Pulmonary artery endothelial cell (primary cell): Measurements from ENCODE around the gene SEMA3G. TPM values are rescaled to one million over a fixed set of nuclear protein-coding genes. Genes with fewer than 3 reads are reported as not detected.

Experiments
- DNase-seq: peaks from one replicate; pipeline ENCODE4 v3.0.0-alpha.2; 2011; ENCODE audit warnings: low read depth, low spot score
- total RNA-seq: library from RNA; depleted of rRNA; stranded (reverse); fragments of >200 nt; gene quantifications from 2 replicates; pipeline ENCODE4 v1.2.3, GENCODE V29; 2014

SEMA3G gene
- total RNA-seq, 1 donor from 2014 or later = 6.4 TPM

DNA sequence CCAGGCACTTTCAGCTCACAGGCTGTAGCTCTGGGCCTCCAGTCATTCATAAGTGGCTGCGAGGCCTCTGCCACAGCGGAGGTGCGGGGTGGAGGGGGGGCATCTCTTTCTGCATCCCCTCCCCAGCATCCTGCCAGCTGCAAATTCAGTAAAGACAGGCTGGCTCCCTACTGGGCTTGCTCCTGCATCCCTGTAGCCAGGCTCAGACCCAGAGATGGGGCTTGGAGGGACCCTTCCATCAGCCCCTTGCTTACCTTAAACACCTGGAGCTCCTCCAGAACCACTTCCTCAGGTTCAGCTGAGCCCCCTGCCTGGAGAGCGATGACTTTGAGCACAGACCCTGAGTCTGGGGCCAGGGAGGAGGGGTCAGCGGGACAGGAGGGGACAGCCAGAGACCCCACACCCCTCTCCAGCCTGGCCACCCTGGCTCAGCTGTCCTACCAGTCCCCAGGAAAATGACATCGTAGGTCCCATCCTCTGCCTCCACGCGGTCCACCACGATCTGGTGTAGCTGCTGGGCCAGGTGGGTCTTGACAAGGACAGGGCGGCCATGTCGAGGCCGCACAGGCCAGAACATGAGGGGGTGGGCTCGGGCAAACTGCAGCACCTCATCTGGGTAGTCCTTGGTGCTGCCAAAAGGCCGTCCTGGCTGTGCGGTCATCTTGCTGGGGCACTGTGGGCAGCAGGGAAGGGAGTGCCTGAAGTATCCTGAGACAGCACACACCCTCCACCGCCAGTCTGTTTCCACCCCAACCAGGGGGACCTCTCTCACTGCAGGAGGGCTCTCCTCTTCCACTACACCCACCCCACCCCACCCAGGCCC, 5.3 kb downstream of the SEMA3G start:
- no peak for DNase-seq

DNA sequence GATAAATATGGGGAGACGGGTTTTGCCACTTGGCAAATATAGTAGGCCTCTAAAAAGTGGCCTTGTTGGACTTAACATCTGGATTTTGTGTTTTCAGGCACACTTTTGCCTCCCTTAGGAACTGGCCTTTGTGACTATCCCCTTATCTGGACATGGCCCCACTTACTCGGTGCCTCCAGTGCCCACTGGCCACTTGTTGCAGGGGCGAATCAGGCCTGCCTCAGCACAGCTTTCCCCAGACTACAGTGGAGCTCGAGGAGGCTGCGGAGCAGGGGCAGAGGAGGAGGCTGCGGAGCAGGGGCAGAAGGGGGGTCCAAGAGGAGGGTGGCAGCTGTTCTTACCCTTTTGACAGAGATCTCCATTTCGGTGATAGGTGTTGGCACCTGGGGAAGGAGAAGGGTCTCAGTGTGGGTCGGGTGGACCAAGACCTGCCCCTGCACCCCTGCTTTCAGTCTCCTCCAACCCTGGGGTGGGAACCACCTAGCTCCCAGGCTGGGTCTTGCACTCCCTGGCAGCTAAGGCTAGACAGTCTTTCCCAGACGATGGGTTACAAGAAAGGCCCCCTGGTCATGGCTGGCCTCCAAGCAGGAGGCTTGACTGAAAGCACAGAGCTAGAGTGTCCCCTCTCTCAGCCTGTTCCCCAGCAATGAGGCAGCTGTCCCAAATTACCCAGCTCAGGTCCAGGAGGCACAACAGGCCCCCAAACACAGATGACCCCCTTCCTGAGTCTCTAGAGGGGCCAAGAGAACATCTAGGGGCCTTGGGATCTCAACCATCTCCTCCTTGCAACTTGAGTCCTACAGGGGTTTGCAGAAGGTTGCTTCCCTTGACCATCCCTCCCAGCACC, 6.1 kb downstream of the SEMA3G start:
- DNase-seq = no peak

DNA sequence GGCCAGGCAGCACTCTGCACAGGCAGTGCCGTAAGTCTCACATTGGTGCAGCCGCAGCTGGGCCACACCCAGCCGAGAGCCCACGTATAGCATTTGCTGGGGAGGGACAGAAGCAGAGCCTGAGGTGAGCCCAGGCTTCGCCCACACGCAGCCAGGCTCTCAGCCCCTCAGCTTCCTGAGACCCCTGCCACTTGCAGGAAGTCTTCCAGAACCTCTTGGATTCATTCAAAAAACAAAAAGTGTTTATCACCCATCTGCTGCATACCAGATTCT, 6.9 kb downstream of the SEMA3G start:
- DNase-seq = no peak

DNA sequence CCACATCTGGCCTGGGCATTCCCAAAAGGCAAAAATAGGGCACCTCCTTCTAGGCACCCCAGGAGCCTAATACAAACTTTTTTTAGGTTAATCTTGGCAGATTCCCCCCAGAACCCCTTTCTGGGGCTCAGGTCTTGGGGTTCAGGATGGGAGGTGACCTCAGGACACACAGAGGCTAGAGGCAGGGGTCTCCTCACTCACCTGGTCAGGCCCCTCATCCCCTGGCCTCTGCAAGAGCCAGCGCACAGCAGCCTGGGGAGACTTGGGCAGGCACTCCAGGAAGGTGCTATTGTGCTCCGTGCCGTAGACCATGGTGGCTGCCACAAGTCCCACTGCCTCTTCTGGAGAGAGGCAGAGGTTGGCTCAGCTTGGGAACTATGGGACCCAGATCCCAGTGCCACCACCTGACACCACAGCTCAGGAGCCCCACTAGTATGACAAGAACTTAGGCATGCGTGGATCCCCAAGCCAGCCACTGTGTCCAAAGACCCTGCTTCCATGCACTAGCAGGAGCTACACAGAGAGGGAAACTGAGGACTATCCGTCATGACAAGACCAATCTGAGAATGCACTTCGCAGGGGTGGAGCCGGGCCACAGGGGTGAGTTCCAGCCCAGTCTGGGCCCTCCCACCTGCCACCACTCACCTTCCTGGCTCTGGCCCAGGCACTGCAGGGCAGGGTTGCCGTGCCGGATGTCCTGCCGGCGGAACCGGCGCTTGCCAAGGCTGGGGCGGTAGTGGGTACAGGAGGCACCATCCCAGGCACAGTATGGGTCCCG, 7.4 kb downstream of the SEMA3G start:
- no peak for DNase-seq

DNA sequence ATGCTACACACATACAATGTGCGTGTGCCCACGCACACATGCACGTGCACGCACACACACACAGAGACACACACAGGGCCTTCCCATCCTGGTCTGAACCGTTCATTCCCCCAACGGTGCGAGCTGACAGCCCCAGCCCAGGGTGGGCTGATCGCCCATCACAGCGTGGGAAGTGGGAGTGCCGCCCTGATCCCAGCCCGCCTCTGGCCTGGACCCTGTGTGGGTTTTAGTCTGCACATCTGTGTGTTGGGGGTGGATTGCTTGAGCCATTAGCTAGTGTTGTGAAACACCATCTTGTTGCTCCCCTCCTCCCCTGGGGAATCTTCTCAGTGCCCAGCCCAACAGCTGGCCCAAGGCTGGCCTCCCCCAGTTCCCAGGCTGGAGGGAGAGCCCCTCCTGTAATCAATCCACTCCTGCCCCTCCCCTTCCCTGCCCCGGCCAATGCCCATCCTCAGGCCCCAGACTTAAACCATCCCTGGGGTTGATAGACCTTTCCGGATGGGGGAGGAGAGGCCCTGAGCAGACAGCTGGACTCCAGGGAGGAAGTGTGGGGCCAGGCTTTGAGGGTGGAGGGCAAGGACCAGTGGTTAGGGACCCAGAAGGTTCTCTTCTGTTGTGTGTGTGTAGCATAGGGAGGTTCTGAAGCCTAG, 8.3 kb downstream of the SEMA3G start:
- DNase-seq = no peak

DNA sequence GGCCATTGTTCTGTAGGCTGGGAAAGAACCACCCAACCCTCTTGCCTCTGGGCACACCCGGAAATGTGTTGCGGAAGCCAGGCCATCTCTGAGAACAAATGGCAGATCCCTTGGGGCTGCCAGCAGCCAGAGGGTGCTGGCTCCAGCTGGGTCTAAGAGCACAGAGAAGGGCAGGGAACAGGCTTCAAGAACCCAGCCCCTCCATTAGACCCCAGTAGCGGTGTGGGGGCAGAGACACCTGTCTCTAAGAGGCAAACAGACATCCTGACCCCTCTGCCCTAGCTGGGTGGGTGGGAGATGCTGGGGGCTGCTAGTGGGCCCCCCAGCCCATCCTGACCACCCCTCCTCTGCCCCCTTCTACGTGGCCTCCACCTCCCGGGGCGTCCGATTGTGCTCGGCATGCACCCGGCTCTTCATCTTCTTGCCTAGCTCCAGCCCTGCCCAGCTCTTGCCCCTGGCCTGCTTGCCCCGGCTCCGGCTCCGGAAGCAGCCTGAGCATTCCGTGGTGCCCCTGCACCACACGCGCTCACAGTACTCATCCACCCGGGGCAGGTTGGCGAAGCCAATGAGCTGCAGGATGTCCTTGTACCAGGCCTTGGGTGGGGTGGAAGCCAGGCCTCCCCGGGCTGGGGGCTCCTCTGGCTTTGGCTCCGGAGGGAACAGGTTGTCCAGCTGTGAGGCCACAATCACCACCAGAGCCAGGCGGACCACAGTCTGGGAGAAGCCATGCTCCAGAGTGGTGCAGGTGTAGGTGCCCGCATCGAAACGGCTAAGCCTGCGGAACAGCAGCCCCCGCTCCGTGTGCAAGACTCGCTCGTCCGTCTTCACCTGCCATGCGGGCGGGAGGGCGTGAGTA, 9.4 kb downstream of the SEMA3G start:
- no peak for DNase-seq

DNA sequence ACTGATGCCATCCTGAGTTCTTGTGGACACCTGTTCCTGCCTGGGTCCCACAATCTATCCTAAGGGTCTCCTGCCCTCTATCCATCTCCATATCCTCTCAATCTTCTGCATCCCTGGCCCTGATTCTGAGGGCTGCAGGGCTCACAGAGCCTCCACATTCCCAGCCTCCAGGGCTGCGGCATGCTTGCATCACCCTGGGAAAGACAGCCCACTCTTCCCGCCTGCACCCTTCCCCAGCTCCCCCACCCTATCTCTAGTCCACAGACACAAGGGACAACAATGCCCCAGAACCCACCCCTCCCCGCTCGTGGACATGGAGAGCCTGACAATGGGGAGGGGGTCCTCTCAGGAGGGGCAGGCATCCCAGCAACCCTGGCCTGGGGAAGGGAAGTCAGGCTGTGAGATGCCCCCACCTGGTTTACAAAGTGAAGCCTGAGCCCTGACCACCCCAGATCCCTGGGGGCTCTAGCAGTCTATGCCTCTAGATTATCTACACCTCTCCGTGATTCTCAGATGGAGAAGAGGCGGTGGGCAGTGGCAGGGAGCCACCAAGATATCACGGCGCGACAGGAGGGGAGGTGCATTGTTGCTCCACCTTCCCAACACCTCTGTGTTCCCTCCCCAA, 10.3 kb downstream of the SEMA3G start:
- no peak for DNase-seq

DNA sequence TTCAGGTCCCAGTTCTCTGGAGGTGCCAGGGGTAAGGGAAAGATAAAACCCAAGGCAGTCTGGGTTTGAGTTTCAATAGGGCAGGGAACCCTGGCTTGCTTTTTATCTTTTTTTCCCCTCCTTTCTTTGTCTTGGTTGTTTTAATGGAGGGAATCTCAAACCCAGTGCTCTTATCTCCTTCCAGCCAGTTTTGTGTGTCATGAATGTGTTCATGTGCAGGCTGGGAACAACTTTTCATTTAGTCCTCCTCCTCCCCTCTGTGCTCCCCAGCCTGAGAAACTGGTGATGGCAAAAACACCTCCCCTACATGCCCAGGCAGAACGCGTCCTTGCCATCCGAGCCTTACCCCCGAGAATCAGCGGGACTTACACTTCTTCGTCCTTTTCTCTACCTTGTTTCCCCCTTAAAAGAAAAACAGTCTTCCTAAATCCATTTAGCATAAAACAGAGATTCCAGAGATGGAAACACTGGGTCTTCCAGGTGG, 10.9 kb downstream of the SEMA3G start:
- DNase-seq = no peak

DNA sequence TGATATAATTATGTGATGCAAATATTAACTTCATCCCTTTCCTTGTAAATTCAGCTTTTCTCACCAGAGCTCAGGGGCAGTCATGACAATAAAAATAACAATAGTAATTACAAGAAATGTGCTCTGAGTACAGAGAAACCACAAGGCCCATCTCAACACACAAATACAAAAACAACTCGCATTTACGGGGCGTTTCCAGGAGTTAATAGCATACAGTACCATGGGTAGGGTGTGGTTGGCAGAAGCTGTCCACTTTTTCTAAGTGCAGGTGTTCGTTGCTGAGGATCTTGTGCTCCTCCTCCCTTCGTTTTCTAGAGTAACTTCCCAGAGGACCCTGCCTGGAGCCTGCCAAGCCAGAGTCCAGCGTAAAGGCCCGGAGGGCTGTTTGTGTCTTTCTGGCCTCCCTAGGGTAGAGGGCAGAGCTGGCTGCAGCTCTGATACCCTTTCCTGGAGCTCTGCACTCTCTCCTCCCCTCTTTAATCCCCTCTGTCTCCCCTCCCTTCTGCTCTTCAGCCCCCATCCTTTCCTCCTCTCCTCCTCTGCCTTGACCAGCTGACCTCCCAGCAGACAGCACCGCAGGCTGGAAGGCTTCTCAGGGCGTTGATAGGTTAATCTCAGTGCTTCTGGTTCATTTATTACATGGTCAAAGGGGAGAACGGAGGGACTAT, 11.4 kb downstream of the SEMA3G start:
- no peak for DNase-seq

DNA sequence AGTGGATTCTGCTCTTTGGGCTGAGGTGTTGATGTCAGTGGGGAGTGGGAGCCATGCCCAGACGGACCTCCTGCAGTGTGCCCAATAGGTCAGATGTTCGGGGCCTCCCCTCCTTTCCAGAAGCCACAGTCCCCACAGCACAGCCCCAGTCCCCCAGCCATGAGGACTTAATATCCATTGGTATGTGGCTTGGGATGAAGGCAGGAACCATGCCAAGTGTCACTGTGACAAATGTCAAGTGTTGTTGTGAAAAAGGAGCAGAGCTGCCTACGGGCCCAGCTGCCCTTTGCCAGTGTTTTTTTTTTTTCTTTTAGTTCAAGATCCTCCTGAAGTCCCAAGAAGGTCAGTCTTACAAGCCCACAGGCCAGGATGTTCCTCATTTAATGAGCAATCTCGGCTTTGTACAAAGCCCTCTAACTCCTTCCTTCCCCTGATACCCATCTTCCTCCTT, 12.2 kb downstream of the SEMA3G start:
- DNase-seq = no peak

DNA sequence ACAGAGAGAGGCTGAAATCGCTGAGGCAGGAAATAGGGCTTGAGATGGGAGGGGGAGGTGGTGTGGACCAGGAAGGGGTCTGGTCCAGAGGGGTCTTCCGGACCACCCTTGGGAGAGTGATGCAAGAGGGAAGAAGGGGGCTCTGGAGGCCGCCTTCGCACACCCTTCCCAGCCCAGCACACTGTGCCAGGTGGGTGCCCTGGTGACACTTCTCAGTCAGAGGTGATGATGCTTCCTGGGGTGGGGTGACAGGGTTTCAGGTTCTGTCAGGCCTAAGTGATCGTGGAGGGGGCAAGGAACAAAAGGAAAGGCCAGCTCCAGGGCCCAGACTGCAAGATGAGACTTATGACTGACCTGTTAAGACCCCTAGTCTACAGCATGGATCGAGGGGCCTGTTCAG, 12.7 kb downstream of the SEMA3G start:
- no peak for DNase-seq

DNA sequence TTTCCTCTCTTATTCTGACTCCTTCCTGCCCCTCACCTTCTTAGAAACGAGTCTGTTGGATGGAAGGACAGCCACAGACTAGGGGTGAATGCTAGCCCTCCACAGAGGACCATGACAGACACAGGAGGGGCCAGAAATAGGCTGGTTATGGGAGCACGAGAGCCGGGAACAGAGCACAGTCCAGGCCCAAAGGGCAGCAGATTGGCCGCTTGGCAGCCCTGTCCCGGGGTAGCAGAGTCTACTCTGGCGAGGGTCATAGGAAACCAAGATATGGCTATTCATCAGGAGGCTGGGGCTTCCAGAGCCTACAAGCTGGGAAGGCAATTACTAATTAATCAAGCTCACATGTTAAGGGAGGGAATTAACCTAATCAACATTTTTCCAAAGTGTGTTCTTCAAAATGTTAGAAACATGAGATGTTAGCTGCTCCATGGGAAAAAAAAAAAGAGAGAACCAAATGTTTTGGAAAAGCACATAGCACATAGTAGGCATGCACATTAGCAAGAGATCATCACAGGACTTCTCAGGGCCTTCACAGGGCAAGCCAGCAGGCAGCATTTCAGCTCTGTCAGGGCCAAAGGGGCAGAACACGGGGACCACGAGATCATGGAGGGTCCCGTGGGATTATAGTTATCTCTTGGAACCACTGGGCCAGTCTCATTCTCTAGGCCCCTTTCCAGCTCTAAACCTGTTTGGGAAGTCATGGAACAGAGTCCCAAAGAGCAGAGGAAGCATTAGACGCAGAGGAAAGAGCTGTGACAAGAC, 13.3 kb downstream of the SEMA3G start:
- no peak for DNase-seq

DNA sequence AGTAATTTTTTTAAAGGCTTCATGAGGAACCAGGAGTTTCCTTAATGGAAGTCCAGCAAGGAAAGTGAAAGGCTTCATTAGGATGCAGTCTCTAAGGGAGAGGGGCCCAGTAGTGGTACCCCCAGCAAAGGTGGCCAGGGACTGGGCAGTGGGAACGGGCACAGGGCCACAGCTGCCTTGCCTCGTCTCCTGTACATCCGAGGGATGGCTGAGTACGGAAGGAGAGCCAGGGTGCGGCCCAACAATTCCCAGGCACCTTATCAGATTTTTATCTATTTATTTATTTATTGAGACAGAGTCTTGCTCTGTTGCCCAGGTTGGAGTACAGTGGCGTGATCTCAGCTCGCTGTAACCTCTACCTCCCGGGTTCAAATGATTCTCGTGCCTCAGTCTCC, 14.5 kb downstream of the SEMA3G start:
- no peak for DNase-seq

DNA sequence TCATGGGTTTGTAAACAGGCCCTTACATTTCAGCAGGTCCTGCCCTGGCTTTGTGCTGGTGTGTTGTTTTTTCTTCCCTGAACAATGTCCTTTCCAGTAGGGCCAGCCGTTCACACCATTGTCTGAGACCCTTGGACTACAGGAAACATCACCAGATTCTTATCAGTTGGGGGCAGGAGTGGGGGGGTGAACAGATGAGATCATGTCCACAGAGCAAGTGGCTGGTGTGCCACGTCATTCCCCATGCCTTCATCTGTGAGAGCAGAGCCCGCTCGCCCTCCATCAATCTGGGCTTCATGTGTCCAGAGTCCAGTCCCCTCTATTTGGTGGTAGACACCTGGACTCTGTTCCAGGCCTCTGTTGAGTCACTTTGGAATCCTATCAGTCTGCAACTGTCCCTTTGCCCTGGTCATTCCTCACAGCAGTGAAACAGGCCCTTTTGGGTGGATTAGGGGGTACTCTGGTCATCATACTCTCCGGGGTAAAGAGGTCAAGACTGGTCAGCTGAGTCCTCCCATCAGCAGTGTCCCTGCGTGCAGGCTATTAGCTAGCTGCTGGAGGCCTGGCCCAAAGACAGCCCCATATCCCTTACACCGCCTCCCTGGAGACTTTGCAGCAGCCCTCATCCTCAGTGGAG, 15.0 kb downstream of the SEMA3G start:
- peak; percentile 96 for DNase-seq

DNA sequence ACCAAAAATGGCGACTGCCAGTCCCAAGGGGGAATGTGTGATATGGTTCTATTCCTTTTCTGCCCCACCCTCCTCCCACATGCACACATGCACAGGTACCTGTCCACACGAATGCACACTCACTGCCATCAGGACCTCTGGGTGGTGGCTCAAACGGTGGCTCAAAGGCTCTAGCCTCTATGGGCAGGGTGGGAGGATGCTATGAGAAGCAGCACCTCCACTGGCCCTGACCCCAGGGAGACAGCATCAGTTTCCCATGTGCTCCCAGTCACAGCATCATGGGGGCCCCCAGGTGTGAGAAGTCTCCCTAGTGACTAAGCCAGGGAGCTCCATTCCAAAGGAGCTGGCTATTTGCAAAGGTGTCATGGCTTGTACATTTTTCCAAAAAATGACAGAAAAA, 15.9 kb downstream of the SEMA3G start:
- DNase-seq = no peak

DNA sequence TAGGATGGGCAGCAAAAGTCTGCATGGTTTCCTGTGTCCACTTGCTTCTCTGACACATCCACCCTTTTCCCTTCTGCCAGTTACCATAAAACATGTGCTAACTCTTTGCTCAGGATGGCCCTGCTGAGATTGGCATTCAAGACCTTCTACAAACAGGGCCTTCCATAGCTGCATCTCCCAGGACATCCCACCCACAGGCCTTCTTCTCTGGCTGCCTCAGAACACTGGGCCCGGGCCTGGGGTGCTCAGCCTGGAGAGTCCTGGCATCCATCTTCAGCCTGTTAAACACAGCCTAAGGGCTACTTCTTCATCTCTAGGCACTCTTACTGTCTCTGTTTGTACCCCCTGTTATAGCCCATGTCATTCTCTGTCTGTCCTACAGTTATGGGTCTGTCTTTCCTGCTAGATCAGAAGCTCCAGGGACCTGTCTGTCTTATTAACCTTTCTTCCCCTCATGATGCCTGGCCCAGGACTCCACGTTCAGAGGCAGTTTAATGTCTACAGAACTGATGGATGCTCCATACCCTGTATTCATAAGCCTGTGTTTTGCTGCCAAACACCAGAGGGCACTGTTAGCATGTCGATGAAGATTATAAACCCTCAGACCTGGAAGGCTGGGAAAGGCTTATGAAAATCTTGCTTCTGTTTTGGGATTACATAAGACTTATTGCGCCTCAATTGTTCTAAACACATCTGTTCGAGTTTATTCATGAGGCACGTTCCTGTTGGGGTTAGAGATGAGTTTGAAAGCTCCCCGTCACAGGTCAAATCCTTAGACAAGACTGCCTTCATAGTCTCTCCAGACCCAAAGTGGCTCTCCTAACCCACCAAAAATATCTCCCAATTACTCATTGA, 16.5 kb downstream of the SEMA3G start:
- DNase-seq = peak; percentile 65

DNA sequence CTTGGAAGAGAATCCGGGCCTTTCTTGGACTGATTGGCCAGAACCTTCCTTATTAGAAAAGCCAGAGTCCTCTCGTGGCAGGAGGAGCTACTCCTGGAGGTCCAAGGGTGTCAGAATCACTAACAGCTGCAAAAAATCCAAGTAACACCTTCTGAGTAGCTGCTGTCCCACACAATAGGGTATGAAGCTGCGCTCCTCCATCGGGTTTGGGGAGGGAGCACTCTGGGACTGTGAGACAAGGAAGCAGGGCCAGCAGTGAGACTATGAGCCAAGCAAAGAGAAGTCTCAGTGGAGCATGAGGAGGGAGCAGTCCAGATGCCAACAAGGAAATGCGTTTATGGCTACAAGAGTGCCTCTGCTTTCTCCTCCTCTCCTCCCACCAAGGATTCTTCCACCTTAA, 21.7 kb downstream of the SEMA3G start:
- DNase-seq = no peak
